Esophagus muscularis mucosa (tissue), 4 donors: ENCODE results near the gene ERN2. TPM values are rescaled to one million over a fixed set of nuclear protein-coding genes. Genes with fewer than 3 reads are reported as not detected.

Source experiments
- DNase-seq: peaks from one replicate; pipeline ENCODE4 v3.0.0-alpha.2; 2017; ENCODE audit errors: extremely low spot score
- H3K27ac ChIP-seq, 4 donors: fragments of 200-600 bp; sonication (generic); replicated peaks in 1 of 4; 1 replicate in 3 of 4; 2 replicates in 1 of 4; pipeline ENCODE4 v1.5.1; 2016 to 2019; ENCODE audit warnings: mild to moderate bottlenecking in 1 of 4
- H3K27me3 ChIP-seq, 4 donors: fragments of 200-600 bp; sonication (generic); one replicate each; pipeline versions ENCODE4 v1.5.1 to v1.6.0; 2016 to 2019
- H3K36me3 ChIP-seq, 4 donors: fragments of 200-600 bp; sonication (generic); one replicate each; pipeline ENCODE4 v1.5.1; 2016 to 2019
- H3K4me1 ChIP-seq, 4 donors: fragments of 200-600 bp; sonication (generic); one replicate each; pipeline ENCODE4 v1.5.1; 2016 to 2019
- H3K4me3 ChIP-seq, 4 donors: fragments of 200-600 bp; sonication (generic); 1 replicate in 2 of 4; 2 replicates in 2 of 4; pipeline ENCODE4 v1.5.1; 2016 to 2019; ENCODE audit warnings: mild to moderate bottlenecking in 4 of 4, moderate library complexity in 1 of 4
- H3K9me3 ChIP-seq, 4 donors: fragments of 200-600 bp; sonication (generic); 1 replicate in 3 of 4; 2 replicates in 1 of 4; pipeline ENCODE4 v1.5.1; 2016 to 2019
- CTCF ChIP-seq, 3 experiments: fragments of 200-600 bp in 2 of 3; fragments of 450-650 bp in 1 of 3; sonication (generic) in 2 of 3; IDR thresholded peaks; one replicate each; pipeline ENCODE4 v1.5.1; 2017 to 2019; ENCODE audit warnings: antibody characterized with exemption in 3 of 3, mild to moderate bottlenecking in 2 of 3, moderate library complexity in 1 of 3
- EP300 ChIP-seq: sonication (generic); formaldehyde crosslinking; IDR thresholded peaks from one replicate; pipeline ENCODE4 v1.6.1; 2017; ENCODE audit warnings: antibody characterized with exemption
- POLR2A ChIP-seq: fragments of 450-650 bp; IDR thresholded peaks from one replicate; pipeline ENCODE4 v1.6.1; 2017; ENCODE audit warnings: antibody characterized with exemption, moderate library complexity, mild to moderate bottlenecking, low read depth
- POLR2AphosphoS5 ChIP-seq, 2 donors: sonication (generic); formaldehyde crosslinking; IDR thresholded peaks; one replicate each; pipeline ENCODE4 v1.6.1; 2017; ENCODE audit warnings: antibody characterized with exemption in 2 of 2
- WGBS: methylation state at CpG from one replicate; pipeline ENCODE4 v1.1.5; 2018; 5-methylcytosine and 5-hydroxymethylcytosine counted together
- intact Hi-C: fragments of 100-400 bp; cut with DNase I; formaldehyde crosslinking; loops from one replicate; pipeline ENCODE4 v1.15.1; 2023
- total RNA-seq, 4 donors: library from RNA; depleted of rRNA; stranded (reverse); fragments of >200 nt; gene quantifications; one replicate each; pipeline versions ENCODE4 v1.1.0 to v1.2.1, GENCODE V29; 2016

The ERN2 gene
- under 1 TPM in 1 of 4 donors, not detected in 3; 0.11 TPM for total RNA-seq

- WGBS: 10% methylated on average over 6 of the region's 37 CpGs
These were observed at the start of gene ERN2 for GRCh38 chr16:23712976-23713375. TSS of gene ERN2 (minus strand) at chr16:23713222. CDS start at chr16:23713187, 35 bp downstream.

GRCh38 chr16:23757937-23758619 is 45.1 kb upstream of the ERN2 start:
- Histone ChIP-seq H3K4me3 (no peak overlapping the region), H3K36me3 (no peaks in the 10 kb centered on the region), H3K9me3 (no peaks in the 10 kb centered on the region), H3K4me1 (peaks cover 7 to 14% (median 11%) of the 10 kb centered on the region in 4 donors), H3K27me3 (peaks cover 0 to 64% (median 23%) of the 10 kb centered on the region in 4 donors), H3K27ac (no peak overlapping the region)
- no peak for DNase-seq
- intact Hi-C loops: no loop called here
- TF ChIP-seq POLR2A (no peak), POLR2AphosphoS5 (IDR thresholded peaks at IDR 0.05) (no peak), EP300 (no peak), CTCF (IDR thresholded peaks at IDR 0.05) (no peak)
- WGBS: 90% methylated on average over 6 of the region's 6 CpGs

More at GRCh38 chr16:23712976-23713375, at the start of gene ERN2:
- no peak for DNase-seq
- Histone ChIP-seq H3K27me3 (peaks cover 0 to 71% (median 3%) of the 10 kb centered on the region in 4 donors), H3K36me3 (no peaks in the 10 kb centered on the region), H3K27ac (no peak within 1 kb of the TSS), H3K9me3 (peaks cover 0 to 27% (median 7%) of the 10 kb centered on the region in 4 donors), H3K4me1 (no peaks in the 10 kb centered on the region), H3K4me3 (no peak within 1 kb of the TSS)
- TF ChIP-seq POLR2AphosphoS5 (IDR thresholded peaks at IDR 0.05) (no peak), POLR2A (no peak), EP300 (no peak), CTCF (IDR thresholded peaks at IDR 0.05) (no peak)
- intact Hi-C loops: no loop called here

- H3K27ac ChIP-seq: no peak overlapping the region
- H3K9me3 ChIP-seq: no peaks in the 10 kb centered on the region
- no peaks in the 10 kb centered on the region for H3K36me3 ChIP-seq
- peaks cover 0 to 69% (median 23%) of the 10 kb centered on the region in 4 donors for H3K27me3 ChIP-seq
- TF ChIP-seq CTCF (IDR thresholded peaks at IDR 0.05) (no peak), POLR2A (no peak), POLR2AphosphoS5 (IDR thresholded peaks at IDR 0.05) (no peak), EP300 (no peak)
- H3K4me3 ChIP-seq: no peak overlapping the region
- no peak for DNase-seq
- 78% methylated on average over 9 of the region's 9 CpGs for WGBS
- intact Hi-C loops: no loop called here
- peaks cover 7 to 14% (median 11%) of the 10 kb centered on the region in 4 donors for H3K4me1 ChIP-seq
These were observed 44.1 kb upstream of the ERN2 start for GRCh38 chr16:23757116-23757515.

GRCh38 chr16:23755484-23755809 is 42.4 kb upstream of the ERN2 start:
- Histone ChIP-seq H3K9me3 (no peaks in the 10 kb centered on the region), H3K4me3 (no peak overlapping the region), H3K27ac (no peak overlapping the region), H3K27me3 (peaks cover 0 to 63% (median 23%) of the 10 kb centered on the region in 4 donors), H3K4me1 (peaks cover 7 to 14% (median 11%) of the 10 kb centered on the region in 4 donors), H3K36me3 (no peaks in the 10 kb centered on the region)
- 35% methylated on average over 15 of the region's 15 CpGs for WGBS
- DNase-seq: no peak
- intact Hi-C loops: no loop called here
- TF ChIP-seq CTCF (IDR thresholded peaks at IDR 0.05): no peak
- no peak for TF ChIP-seq POLR2A
- no peak for TF ChIP-seq EP300
- no peak for TF ChIP-seq POLR2AphosphoS5 (IDR thresholded peaks at IDR 0.05)
